ENCODE measurements around the gene USHBP1.

DNA sequence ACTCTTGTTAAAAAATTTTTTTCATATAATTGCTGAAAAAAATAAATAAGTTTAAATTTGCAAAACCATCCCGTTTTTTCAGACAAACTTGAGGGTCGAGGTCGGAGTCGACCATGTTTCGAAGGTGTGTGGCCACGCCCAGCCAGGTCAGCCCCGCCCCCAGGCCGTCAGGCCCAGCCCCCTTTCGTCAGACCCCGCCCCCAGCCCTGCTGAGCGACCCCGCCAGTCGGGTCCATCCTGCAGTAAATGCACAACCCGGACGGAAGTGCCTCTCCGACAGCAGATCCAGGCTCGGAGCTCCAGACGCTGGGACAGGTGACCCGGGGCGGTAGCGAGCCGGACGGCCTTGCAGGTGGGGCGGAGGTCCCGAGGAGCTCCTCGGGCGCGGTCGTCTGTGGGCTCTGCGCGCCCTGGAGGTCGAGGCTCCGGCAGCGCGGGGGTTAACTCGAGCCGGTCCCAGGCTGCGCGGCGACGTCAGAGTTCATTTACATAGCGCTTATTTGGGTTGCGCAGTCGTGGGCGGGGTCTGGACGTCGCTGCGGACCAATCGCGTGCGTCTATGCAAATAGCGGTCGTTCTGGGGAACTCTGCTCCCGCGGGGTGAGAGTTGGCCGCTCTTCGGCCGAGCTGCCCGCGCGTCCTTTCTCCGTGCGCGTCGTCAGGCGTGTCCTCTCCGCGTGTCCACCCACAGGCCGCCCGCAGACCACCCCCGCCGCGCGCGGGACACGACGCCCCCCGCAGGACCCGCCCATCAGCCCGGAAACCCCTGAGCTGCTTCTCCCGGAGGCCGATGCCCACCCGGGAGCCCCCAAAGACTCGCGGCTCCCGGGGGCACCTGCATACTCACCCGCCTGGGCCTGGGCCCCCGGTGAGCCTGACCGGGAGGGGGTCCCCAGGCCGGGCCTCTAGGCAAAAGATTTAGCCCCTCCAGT lies 38.3 kb downstream of the USHBP1 start, which contains the start of gene OCEL1:
- TF ChIP-seq, protein P1, sequence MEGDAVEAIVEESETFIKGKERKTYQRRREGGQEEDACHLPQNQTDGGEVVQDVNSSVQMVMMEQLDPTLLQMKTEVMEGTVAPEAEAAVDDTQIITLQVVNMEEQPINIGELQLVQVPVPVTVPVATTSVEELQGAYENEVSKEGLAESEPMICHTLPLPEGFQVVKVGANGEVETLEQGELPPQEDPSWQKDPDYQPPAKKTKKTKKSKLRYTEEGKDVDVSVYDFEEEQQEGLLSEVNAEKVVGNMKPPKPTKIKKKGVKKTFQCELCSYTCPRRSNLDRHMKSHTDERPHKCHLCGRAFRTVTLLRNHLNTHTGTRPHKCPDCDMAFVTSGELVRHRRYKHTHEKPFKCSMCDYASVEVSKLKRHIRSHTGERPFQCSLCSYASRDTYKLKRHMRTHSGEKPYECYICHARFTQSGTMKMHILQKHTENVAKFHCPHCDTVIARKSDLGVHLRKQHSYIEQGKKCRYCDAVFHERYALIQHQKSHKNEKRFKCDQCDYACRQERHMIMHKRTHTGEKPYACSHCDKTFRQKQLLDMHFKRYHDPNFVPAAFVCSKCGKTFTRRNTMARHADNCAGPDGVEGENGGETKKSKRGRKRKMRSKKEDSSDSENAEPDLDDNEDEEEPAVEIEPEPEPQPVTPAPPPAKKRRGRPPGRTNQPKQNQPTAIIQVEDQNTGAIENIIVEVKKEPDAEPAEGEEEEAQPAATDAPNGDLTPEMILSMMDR (IDR thresholded peaks at IDR 0.05), result peak in 2 of 6 experiments; percentile 7 to 9
- TF ChIP-seq POLR2A (IDR thresholded peaks at IDR 0.05) (peak in 3 of 4 donors; percentile 29 to 80 (median 45)), POLR2AphosphoS5 (IDR thresholded peaks at IDR 0.05) (peak; percentile 76 to 81)

All from upper lobe of left lung (tissue), 4 donors.